OCI-LY3 (cell line): ENCODE measurements around the gene DNAI1.

Source experiments
- H2AFZ ChIP-seq: fragments of 200-600, 300-600 bp; shearing (Covaris generic); 2 replicates; pipeline ENCODE4 v1.6.0; 2014; ENCODE audit warnings: antibody characterized with exemption, low read depth, low read length
- H3K27ac ChIP-seq: fragments of 200-600, 300-600 bp; sonication (generic); 2 replicates; pipeline ENCODE4 v1.5.1; 2014; ENCODE audit warnings: mild to moderate bottlenecking, low read length, moderate library complexity, mixed read lengths
- H3K27me3 ChIP-seq: fragments of 200-600, 300-600 bp; sonication (generic); 2 replicates; pipeline ENCODE4 v1.6.1; 2014; ENCODE audit warnings: low read depth, low read length, mixed read lengths
- H3K36me3 ChIP-seq: fragments of 200-600, 300-600 bp; sonication (generic); replicated peaks from 2 replicates; pipeline ENCODE3; 2014; ENCODE audit warnings: low read depth, low read length, mixed read lengths
- H3K4me1 ChIP-seq: fragments of 300-600, 200-600 bp; sonication (generic); 2 replicates; pipeline ENCODE4 v1.6.1; 2014; ENCODE audit warnings: low read length, mixed read lengths
- H3K4me2 ChIP-seq: fragments of 200-600, 300-600 bp; sonication (generic); 2 replicates; pipeline ENCODE4 v1.6.1; 2014; ENCODE audit warnings: low read length, mixed read lengths
- H3K4me3 ChIP-seq: fragments of 300-600, 200-600 bp; sonication (generic); 2 replicates; pipeline ENCODE4 v1.5.1; 2014; ENCODE audit warnings: antibody characterized with exemption, mild to moderate bottlenecking, low read length, moderate library complexity
- H3K79me2 ChIP-seq: fragments of 300-600, 200-600 bp; shearing (Covaris generic); 2 replicates; pipeline ENCODE4 v1.6.1; 2014; ENCODE audit warnings: mild to moderate bottlenecking, low read length, mixed read lengths
- H3K9ac ChIP-seq: fragments of 300-600, 200-600 bp; shearing (Covaris generic); 2 replicates; pipeline ENCODE4 v1.6.0; 2014; ENCODE audit warnings: mild to moderate bottlenecking, low read length, moderate library complexity
- H3K9me3 ChIP-seq: fragments of 200-600, 300-600 bp; shearing (Covaris generic); 2 replicates; pipeline ENCODE4 v1.6.1; 2014; ENCODE audit warnings: low read length, mixed read lengths; ENCODE audit not compliant: insufficient read depth
- H4K20me1 ChIP-seq: fragments of 200-600, 300-600 bp; sonication (generic); 2 replicates; pipeline ENCODE4 v1.6.1; 2016; ENCODE audit warnings: low read length, mixed read lengths; ENCODE audit not compliant: insufficient read depth
- CTCF ChIP-seq: fragments of 200-600, 300-600 bp; sonication (generic); IDR thresholded peaks from 2 replicates; pipeline ENCODE4 v1.5.1; 2014; ENCODE audit warnings: antibody characterized with exemption, low read length, low read depth
- EZH2phosphoT487 ChIP-seq: fragments of 200-600 bp; shearing (Covaris generic); IDR thresholded peaks from 2 replicates; pipeline ENCODE4 v1.6.1; 2018; ENCODE audit warnings: antibody characterized with exemption, mixed run types, low read depth

Gene DNAI1

GRCh38 chr9:34519321-34520020, 60.9 kb downstream of the DNAI1 start:
- Histone ChIP-seq H2AFZ (no peak overlapping the region), H3K27ac (no peak overlapping the region)
- TF ChIP-seq CTCF (peak; percentile 25; the same call in 1 of the 2 replicates), EZH2phosphoT487 (no peak)

GRCh38 chr9:34520096-34520495, 61.5 kb downstream of the DNAI1 start:
- H3K9me3 ChIP-seq, result no peaks in the 10 kb centered on the region
- no peak overlapping the region for H3K4me2 ChIP-seq
- peaks cover 29% of the 10 kb centered on the region for H3K27me3 ChIP-seq
- H3K27ac ChIP-seq, result no peak overlapping the region
- H3K36me3 ChIP-seq, result no peaks in the 10 kb centered on the region
- no peaks in the 10 kb centered on the region for H3K79me2 ChIP-seq
- no peak overlapping the region for H3K9ac ChIP-seq
- H4K20me1 ChIP-seq, result 0 out of 2 replicates have a peak, but pooled peaks cover 4% of the 10 kb centered on the region
- H3K4me3 ChIP-seq, result no peak overlapping the region
- H2AFZ ChIP-seq, result no peak overlapping the region
- H3K4me1 ChIP-seq, result peaks cover 10% of the 10 kb centered on the region
- no peak for TF ChIP-seq EZH2phosphoT487
- TF ChIP-seq CTCF, result no peak

More at GRCh38 chr9:34519321-34520020, 60.9 kb downstream of the DNAI1 start:
- Histone ChIP-seq H3K27me3 (peaks cover 24% of the 10 kb centered on the region), H4K20me1 (0 out of 2 replicates have a peak, but pooled peaks cover 4% of the 10 kb centered on the region), H3K36me3 (no peaks in the 10 kb centered on the region), H3K4me3 (no peak overlapping the region), H3K9me3 (no peaks in the 10 kb centered on the region), H3K9ac (no peak overlapping the region), H3K4me1 (peaks cover 10% of the 10 kb centered on the region), H3K4me2 (no peak overlapping the region), H3K79me2 (no peaks in the 10 kb centered on the region)

GRCh38 chr9:34520505-34521385, 62.1 kb downstream of the DNAI1 start:
- no peak overlapping the region for H3K4me3 ChIP-seq
- no peak overlapping the region for H3K4me2 ChIP-seq
- TF ChIP-seq CTCF, result no peak
- no peak for TF ChIP-seq EZH2phosphoT487
- H3K27me3 ChIP-seq, result peaks cover 33% of the 10 kb centered on the region
- H3K36me3 ChIP-seq, result no peaks in the 10 kb centered on the region
- no peak overlapping the region for H3K27ac ChIP-seq
- no peak overlapping the region for H3K9ac ChIP-seq
- H3K79me2 ChIP-seq, result no peaks in the 10 kb centered on the region
- no peak overlapping the region for H2AFZ ChIP-seq
- 0 out of 2 replicates have a peak, but pooled peaks cover 4% of the 10 kb centered on the region for H4K20me1 ChIP-seq
- H3K9me3 ChIP-seq, result no peaks in the 10 kb centered on the region
- H3K4me1 ChIP-seq, result peaks cover 10% of the 10 kb centered on the region

- Histone ChIP-seq H4K20me1 (0 out of 2 replicates have a peak, but pooled peaks cover 4% of the 10 kb centered on the region), H3K27me3 (peaks cover 38% of the 10 kb centered on the region), H3K4me2 (no peak overlapping the region), H3K9me3 (no peaks in the 10 kb centered on the region), H3K4me3 (no peak overlapping the region), H3K79me2 (no peaks in the 10 kb centered on the region), H2AFZ (no peak overlapping the region), H3K36me3 (no peaks in the 10 kb centered on the region), H3K27ac (no peak overlapping the region), H3K9ac (no peak overlapping the region), H3K4me1 (peaks cover 10% of the 10 kb centered on the region)
- no peak for TF ChIP-seq CTCF
Measured at GRCh38 chr9:34521406-34522045, 62.9 kb downstream of the DNAI1 start.
